ENCODE data around the gene COL4A1.

COL4A1 gene

DNA sequence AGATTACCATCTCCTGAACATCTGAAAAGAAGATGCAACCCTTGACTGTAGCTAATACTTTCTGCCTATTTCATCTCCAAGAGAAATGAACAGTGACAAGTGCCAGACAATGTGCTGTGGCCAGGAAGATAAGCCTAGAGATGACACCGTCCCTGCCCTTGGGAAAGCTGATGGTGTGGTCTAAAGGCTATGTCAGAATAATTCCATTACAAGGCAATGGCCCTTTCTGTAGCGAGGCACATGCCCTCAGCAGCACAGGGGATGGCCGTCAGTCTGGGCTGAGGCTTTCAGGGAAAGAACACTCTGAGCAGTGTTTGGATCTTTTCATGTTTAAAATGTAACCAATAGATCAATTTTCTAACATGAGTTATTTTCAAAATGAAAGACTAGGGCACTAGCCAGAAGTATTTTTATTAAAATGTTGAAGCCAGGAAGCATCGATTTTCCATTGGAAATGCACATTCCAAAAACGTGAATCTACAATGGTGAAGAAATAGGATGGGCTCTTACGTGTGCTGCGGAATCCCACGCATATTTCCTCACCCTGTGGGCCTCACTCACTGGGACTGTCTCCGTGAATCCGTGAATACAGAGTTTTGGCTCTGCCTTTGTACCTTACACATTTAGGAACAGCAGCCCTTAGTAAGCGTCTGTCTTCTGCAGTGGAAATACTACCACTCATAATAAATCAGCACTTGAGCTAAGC is 22.0 kb downstream of the COL4A1 start:
- Histone ChIP-seq H3K27me3 (replicated peaks; ENCODE audit: control insufficient read depth, insufficient read depth, low read length, poor library complexity, severe bottlenecking) (no peaks in the 10 kb centered on the region), H3K27ac (ENCODE audit: insufficient read depth, low read length, poor library complexity, severe bottlenecking) (no peak overlapping the region), H3K9me3 (ENCODE audit: control insufficient read depth, low read length) (no peaks in the 10 kb centered on the region), H3K4me3 (ENCODE audit: insufficient read depth, low read depth, low read length, poor library complexity, severe bottlenecking) (no peak overlapping the region), H3K36me3 (ENCODE audit: control insufficient read depth, insufficient read depth, low read length) (no peaks in the 10 kb centered on the region), H3K4me1 (ENCODE audit: control insufficient read depth, insufficient read depth, low read length, poor library complexity, severe bottlenecking) (no peaks in the 10 kb centered on the region)
- no peak for DNase-seq

DNA sequence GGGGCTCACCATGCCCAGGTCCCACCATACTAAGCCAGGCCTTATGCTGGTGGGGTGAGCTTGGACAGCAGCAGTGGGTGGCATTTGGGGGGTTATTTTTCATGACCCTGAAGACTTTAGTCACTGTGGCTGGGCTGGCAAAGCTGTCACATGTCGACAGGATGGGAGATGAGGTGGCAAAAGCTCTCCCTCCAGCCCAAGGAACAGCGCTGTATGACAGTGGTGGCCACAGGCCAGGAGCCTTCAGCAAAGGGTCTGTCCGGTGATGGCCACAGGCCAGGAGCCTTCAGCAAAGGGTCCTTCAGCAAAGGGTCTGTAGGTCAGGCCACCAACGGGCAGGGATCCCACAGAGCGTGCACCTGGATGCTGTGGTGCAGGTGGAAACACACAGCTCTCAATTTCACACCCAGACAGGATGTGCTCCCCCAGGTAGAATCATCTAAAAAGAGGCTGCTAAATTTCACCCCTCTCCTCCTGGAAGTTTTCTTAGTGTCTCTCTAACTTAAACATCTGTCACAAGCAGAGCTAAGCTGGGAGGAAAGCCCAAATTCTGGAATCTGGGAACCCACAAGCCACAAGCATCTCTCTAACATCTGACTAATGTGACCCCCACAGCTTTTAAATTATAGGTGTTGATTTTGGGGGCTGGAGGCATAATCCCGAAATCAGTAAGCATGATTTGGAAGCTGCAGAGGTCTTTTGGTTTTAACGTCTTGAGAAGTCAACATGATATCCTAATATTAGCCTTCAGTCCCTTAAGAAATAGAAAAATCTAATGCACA is 23.0 kb downstream of the COL4A1 start:
- no peak for DNase-seq
- no peaks in the 10 kb centered on the region for H3K9me3 ChIP-seq (ENCODE audit: control insufficient read depth, low read length)
- no peaks in the 10 kb centered on the region for H3K4me1 ChIP-seq (ENCODE audit: control insufficient read depth, insufficient read depth, low read length, poor library complexity, severe bottlenecking)
- no peak overlapping the region for H3K4me3 ChIP-seq (ENCODE audit: insufficient read depth, low read depth, low read length, poor library complexity, severe bottlenecking)
- H3K27ac ChIP-seq (ENCODE audit: insufficient read depth, low read length, poor library complexity, severe bottlenecking) = no peak overlapping the region
- no peaks in the 10 kb centered on the region for H3K36me3 ChIP-seq (ENCODE audit: control insufficient read depth, insufficient read depth, low read length)
- H3K27me3 ChIP-seq (replicated peaks; ENCODE audit: control insufficient read depth, insufficient read depth, low read length, poor library complexity, severe bottlenecking) = no peaks in the 10 kb centered on the region

DNA sequence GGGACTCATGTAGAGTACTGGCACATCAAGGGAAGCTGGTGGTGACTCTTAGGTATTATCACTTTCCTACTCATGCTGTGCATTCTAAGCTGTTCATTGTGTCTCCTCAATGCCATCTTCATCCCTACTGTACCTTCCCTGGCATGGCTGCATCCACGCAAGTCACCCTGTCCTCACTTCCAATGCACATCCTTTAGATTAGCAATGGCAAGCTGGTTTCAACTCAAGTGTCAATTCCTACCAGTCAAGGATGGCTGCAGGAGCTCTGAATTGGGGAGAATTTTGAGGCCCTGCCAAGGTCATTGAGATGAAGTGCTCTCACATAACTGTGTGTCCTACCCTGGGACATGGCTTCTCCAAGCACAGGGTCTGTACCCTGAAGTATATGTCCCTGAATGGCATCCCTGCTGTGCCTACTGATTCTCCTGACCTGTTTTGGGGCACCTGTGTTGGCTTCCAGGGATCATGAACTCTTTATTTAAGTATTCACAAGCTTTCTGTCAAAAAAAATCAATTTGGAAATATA is 24.6 kb downstream of the COL4A1 start:
- Histone ChIP-seq H3K4me1 (ENCODE audit: control insufficient read depth, insufficient read depth, low read length, poor library complexity, severe bottlenecking) (no peaks in the 10 kb centered on the region), H3K36me3 (ENCODE audit: control insufficient read depth, insufficient read depth, low read length) (no peaks in the 10 kb centered on the region), H3K27me3 (replicated peaks; ENCODE audit: control insufficient read depth, insufficient read depth, low read length, poor library complexity, severe bottlenecking) (no peaks in the 10 kb centered on the region), H3K4me3 (ENCODE audit: insufficient read depth, low read depth, low read length, poor library complexity, severe bottlenecking) (no peak overlapping the region), H3K9me3 (ENCODE audit: control insufficient read depth, low read length) (no peaks in the 10 kb centered on the region), H3K27ac (ENCODE audit: insufficient read depth, low read length, poor library complexity, severe bottlenecking) (no peak overlapping the region)
- no peak for DNase-seq

DNA sequence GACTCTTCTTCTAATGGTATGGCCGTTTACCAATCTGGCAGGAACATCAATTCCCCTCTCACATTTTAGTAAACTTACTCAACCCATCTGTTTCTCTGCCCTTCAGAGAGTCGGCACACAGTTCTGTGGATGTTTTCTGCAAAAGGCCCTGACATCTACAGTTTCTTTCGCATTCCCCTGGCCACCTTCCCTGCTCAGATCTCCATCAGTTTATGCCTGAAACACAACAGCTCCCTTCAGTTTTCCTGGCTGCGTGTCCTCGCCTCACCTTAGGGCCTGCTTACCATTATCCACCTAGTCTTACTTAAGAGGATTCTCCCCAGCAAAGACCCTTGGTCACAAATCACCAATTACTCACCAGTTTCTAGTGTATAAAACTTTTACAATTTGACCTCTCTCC is 25.2 kb downstream of the COL4A1 start:
- no peak for DNase-seq
- Histone ChIP-seq H3K36me3 (ENCODE audit: control insufficient read depth, insufficient read depth, low read length) (no peaks in the 10 kb centered on the region), H3K4me3 (ENCODE audit: insufficient read depth, low read depth, low read length, poor library complexity, severe bottlenecking) (no peak overlapping the region), H3K9me3 (ENCODE audit: control insufficient read depth, low read length) (no peaks in the 10 kb centered on the region), H3K27me3 (replicated peaks; ENCODE audit: control insufficient read depth, insufficient read depth, low read length, poor library complexity, severe bottlenecking) (no peaks in the 10 kb centered on the region), H3K4me1 (ENCODE audit: control insufficient read depth, insufficient read depth, low read length, poor library complexity, severe bottlenecking) (no peaks in the 10 kb centered on the region), H3K27ac (ENCODE audit: insufficient read depth, low read length, poor library complexity, severe bottlenecking) (no peak overlapping the region)

DNA sequence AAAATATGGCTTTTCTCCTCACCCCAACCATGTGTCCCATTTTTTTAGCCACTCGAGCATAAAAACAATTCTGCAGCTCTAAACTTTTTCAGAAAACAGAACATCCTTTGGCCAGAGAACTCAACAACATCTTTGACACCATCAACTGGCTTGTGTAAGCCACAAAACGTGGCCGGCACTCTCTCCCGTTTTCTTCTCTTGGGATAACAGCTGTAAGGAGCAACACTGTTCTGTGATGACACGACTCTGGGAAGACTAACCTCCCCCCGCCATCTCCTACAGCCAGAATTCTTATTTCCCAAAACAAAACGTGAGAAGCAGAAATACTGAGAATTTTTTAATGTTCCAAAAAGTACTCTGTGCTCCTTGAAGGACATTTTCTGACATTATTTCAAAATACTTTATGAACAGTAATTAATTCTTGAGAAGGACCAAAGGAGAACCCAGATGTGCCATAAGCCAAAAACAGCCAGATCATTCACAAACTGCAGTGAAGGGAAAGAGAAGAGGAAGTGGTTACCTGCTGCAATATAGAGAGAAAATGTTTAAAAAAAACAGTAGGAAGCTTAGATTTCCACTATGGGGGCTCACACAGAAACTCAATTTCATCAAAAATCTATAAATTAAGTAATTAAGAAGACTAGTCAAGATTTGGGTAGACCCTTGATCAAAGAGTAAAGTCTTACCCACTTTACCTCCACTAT is 25.8 kb downstream of the COL4A1 start:
- no peaks in the 10 kb centered on the region for H3K27me3 ChIP-seq (replicated peaks; ENCODE audit: control insufficient read depth, insufficient read depth, low read length, poor library complexity, severe bottlenecking)
- DNase-seq = no peak
- H3K9me3 ChIP-seq (ENCODE audit: control insufficient read depth, low read length) = no peaks in the 10 kb centered on the region
- no peaks in the 10 kb centered on the region for H3K4me1 ChIP-seq (ENCODE audit: control insufficient read depth, insufficient read depth, low read length, poor library complexity, severe bottlenecking)
- no peaks in the 10 kb centered on the region for H3K36me3 ChIP-seq (ENCODE audit: control insufficient read depth, insufficient read depth, low read length)
- no peak overlapping the region for H3K4me3 ChIP-seq (ENCODE audit: insufficient read depth, low read depth, low read length, poor library complexity, severe bottlenecking)
- H3K27ac ChIP-seq (ENCODE audit: insufficient read depth, low read length, poor library complexity, severe bottlenecking) = no peak overlapping the region

DNA sequence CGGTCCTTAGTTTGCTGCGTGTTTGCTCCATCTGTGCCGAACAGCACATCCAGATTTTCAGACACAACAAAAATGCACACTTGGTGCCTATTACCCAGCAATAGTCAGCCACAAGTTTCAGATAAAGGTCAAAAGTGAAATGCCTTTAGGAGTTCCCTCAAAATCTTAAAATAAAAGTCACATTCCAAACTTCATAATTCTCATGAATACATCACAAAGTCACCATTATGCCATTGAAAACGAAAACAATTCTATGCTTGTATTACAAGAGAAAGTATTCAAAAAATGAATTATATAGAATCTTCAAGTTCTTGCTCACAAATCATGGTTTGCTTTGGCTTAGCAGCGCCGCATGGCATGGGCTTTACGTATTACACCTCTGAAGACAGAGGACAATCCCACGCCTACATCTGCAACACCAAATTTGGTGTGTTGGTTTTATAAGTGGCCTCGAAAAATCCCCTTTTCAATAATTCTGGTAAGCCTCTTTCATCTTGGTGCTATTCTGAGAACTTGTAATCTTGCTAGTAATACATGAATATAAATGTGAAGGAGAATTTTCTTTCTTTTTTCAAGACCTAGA is 26.6 kb downstream of the COL4A1 start:
- Histone ChIP-seq H3K9me3 (ENCODE audit: control insufficient read depth, low read length) (no peaks in the 10 kb centered on the region), H3K27ac (ENCODE audit: insufficient read depth, low read length, poor library complexity, severe bottlenecking) (no peak overlapping the region)

DNA sequence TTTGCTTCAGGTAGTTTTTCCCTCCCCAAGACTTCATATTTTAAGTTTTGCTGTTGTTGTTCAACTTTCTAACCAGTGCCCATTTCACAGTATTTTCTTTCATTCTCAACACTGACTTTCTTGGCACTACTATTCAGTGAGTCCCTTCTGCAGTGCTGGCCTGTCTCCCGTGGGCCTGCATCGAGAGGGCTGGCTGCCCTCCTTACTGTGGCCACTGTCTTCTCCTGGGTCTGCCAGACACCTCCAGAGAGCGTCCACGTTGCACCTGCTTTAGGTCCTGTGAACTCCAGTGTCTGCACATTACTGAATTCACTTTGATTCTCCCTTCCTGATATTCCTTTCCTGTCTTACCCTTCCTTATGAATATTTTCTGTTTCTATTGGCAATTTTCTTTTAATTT is 27.3 kb downstream of the COL4A1 start:
- Histone ChIP-seq H3K36me3 (ENCODE audit: control insufficient read depth, insufficient read depth, low read length) (no peaks in the 10 kb centered on the region), H3K4me3 (ENCODE audit: insufficient read depth, low read depth, low read length, poor library complexity, severe bottlenecking) (no peak overlapping the region), H3K27me3 (replicated peaks; ENCODE audit: control insufficient read depth, insufficient read depth, low read length, poor library complexity, severe bottlenecking) (no peaks in the 10 kb centered on the region), H3K4me1 (ENCODE audit: control insufficient read depth, insufficient read depth, low read length, poor library complexity, severe bottlenecking) (no peaks in the 10 kb centered on the region), H3K27ac (ENCODE audit: insufficient read depth, low read length, poor library complexity, severe bottlenecking) (no peak overlapping the region), H3K9me3 (ENCODE audit: control insufficient read depth, low read length) (no peaks in the 10 kb centered on the region)
- DNase-seq = no peak

More for the DNA sequence above, 26.6 kb downstream of the COL4A1 start:
- Histone ChIP-seq H3K4me3 (ENCODE audit: insufficient read depth, low read depth, low read length, poor library complexity, severe bottlenecking) (no peak overlapping the region), H3K4me1 (ENCODE audit: control insufficient read depth, insufficient read depth, low read length, poor library complexity, severe bottlenecking) (no peaks in the 10 kb centered on the region), H3K36me3 (ENCODE audit: control insufficient read depth, insufficient read depth, low read length) (no peaks in the 10 kb centered on the region), H3K27me3 (replicated peaks; ENCODE audit: control insufficient read depth, insufficient read depth, low read length, poor library complexity, severe bottlenecking) (no peaks in the 10 kb centered on the region)
- no peak for DNase-seq

DNA sequence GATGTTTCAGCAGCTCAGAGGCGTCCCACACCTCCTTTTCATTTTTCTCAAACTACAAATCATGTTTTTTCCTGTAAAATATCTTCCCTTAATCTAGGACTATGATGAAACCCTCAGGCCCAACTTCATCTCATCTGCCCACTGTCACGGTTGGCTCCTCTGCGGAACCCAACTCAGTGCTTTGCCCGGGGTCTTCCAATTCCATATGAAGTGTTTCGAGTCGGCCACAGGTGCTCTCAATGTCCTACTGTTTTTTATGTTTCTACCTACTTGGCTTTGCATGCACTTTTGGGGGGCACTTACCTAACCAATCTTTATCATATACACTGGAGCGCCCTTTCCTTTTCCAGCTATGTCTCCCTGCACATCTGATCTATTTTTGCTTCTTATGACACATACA is 28.1 kb downstream of the COL4A1 start:
- H3K27me3 ChIP-seq (replicated peaks; ENCODE audit: control insufficient read depth, insufficient read depth, low read length, poor library complexity, severe bottlenecking) = no peaks in the 10 kb centered on the region
- H3K9me3 ChIP-seq (ENCODE audit: control insufficient read depth, low read length) = no peaks in the 10 kb centered on the region
- H3K4me1 ChIP-seq (ENCODE audit: control insufficient read depth, insufficient read depth, low read length, poor library complexity, severe bottlenecking) = no peaks in the 10 kb centered on the region
- no peak overlapping the region for H3K4me3 ChIP-seq (ENCODE audit: insufficient read depth, low read depth, low read length, poor library complexity, severe bottlenecking)
- H3K27ac ChIP-seq (ENCODE audit: insufficient read depth, low read length, poor library complexity, severe bottlenecking) = no peak overlapping the region
- DNase-seq = no peak
- no peaks in the 10 kb centered on the region for H3K36me3 ChIP-seq (ENCODE audit: control insufficient read depth, insufficient read depth, low read length)

DNA sequence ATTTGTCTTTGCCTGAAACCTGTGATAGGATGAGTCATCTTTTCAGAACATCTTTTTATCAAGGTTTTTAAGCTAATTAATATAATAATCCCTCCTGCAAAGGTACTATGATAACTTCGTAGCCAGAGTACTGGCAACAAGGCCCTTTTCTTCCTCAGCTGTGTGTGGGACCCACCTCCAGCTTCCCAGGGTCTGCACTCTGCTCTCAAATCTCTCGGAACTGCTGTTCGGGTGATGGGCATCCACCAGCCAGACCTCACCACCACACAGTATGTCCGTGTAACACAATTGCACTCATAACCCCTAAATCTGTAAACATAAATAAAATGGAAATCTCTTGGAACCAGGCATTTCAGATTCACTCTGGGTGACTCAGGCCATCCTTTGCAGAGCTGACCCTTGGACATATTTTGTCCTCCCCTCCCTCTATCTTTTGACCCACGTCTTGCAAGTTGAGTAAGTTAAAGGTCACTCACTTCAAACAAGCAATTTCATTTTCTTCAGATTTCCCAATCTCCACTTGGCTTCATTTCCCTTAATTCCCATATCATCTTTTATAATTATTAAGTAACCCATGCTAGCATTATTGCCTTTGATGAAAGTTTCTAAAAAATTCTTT is 29.5 kb downstream of the COL4A1 start:
- Histone ChIP-seq H3K36me3 (ENCODE audit: control insufficient read depth, insufficient read depth, low read length) (no peaks in the 10 kb centered on the region), H3K27me3 (replicated peaks; ENCODE audit: control insufficient read depth, insufficient read depth, low read length, poor library complexity, severe bottlenecking) (no peaks in the 10 kb centered on the region), H3K4me3 (ENCODE audit: insufficient read depth, low read depth, low read length, poor library complexity, severe bottlenecking) (no peak overlapping the region), H3K9me3 (ENCODE audit: control insufficient read depth, low read length) (no peaks in the 10 kb centered on the region), H3K4me1 (ENCODE audit: control insufficient read depth, insufficient read depth, low read length, poor library complexity, severe bottlenecking) (no peaks in the 10 kb centered on the region), H3K27ac (ENCODE audit: insufficient read depth, low read length, poor library complexity, severe bottlenecking) (no peak overlapping the region)
- no peak for DNase-seq
